GM12874 (cell line): ENCODE results near the gene TRIB2.

Experiments
- CTCF ChIP-seq: IDR thresholded peaks from 2 replicates; pipeline ENCODE4 v1.5.1; 2011; ENCODE audit warnings: low read depth, mild to moderate bottlenecking, control low read depth, low read length, moderate library complexity; ENCODE audit not compliant: insufficient read depth

TRIB2 gene

GRCh38 chr2:12716282-12717190 lies at the start of gene TRIB2:
TSS of gene TRIB2 (plus strand) at chr2:12716936. CDS start at chr2:12718308, 1,372 bp downstream.
- TF ChIP-seq CTCF: peak; percentile 23; the same call in 1 of the 2 replicates

- TF ChIP-seq CTCF: no peak
These were observed 47.7 kb upstream of the TRIB2 start for GRCh38 chr2:12669036-12669435.

- TF ChIP-seq CTCF: no peak
These were observed 43.9 kb upstream of the TRIB2 start for GRCh38 chr2:12672711-12673315.

- TF ChIP-seq CTCF: no peak
These were observed 42.0 kb upstream of the TRIB2 start for GRCh38 chr2:12674644-12675328.

GRCh38 chr2:12675352-12675795 lies 41.4 kb upstream of the TRIB2 start:
- no peak for TF ChIP-seq CTCF

- TF ChIP-seq CTCF: no peak
These were observed 40.9 kb upstream of the TRIB2 start for GRCh38 chr2:12675801-12676200.

- TF ChIP-seq CTCF: no peak
These were observed 40.0 kb upstream of the TRIB2 start for GRCh38 chr2:12676771-12677170.
